ENCODE results near the gene TBC1D1.
A peak's percentile ranks its signal among the peaks of the same experiment; 100 is the strongest.

TBC1D1 gene

DNA sequence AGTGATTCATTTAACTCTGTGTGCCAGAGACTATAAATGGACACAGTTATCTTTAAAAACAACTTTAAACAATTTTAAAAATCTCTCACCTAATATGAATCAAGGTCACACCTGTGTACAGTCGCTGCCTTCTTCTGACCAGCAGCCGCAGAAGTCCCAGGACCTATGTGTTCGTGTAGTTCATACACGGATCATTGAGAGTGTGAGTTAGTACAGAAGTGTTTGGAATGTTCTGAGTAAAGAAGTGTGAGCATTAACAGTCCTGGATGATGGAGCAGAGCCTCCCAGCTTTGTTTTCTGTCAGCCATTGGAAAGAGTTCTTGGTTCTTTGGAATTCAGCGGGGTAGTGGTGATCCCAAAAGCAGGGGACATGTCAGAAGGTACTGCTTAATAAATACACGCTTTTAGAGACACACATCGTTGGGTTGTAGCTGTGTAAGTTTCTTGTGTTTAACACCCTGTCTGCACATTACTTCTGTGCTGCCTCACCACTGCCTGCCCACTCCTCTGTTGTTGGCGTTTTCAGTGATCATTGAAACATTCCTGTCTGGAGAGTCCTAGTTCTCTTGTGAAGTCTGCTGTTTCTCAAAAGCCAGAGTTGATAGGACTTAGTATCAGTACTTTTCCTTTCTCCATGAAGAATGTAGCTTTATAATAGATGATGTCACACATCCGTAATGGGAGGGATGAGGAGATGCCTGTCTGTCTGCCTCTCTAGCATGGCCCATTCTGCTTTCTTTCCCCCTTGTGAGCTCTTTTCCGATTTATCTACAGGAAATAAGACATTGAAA is 159.9 kb downstream of the TBC1D1 start:
- no peak for DNase-seq (ENCODE audit: low spot score)

DNA sequence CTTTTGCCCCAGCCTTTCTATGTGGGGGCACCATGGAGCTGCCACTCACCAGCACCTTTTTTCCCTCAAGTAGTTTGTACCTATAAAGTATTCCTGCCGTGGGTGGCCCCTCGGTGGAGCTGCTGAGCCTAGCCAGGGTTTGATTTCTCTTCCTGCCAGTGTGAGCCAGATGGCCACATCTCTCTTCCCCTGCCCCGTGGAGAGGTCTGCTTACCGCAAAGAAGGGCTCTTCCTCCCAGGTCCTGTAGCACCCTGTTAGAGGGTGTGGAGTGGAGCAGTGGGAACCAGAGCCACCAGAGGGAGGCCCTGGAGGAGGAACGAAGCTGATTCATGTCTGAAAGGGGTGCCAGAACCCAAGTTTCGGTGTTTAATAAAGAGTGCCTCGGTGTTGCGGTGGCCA is 164.7 kb downstream of the TBC1D1 start:
- DNase-seq (ENCODE audit: low spot score): no peak

DNA sequence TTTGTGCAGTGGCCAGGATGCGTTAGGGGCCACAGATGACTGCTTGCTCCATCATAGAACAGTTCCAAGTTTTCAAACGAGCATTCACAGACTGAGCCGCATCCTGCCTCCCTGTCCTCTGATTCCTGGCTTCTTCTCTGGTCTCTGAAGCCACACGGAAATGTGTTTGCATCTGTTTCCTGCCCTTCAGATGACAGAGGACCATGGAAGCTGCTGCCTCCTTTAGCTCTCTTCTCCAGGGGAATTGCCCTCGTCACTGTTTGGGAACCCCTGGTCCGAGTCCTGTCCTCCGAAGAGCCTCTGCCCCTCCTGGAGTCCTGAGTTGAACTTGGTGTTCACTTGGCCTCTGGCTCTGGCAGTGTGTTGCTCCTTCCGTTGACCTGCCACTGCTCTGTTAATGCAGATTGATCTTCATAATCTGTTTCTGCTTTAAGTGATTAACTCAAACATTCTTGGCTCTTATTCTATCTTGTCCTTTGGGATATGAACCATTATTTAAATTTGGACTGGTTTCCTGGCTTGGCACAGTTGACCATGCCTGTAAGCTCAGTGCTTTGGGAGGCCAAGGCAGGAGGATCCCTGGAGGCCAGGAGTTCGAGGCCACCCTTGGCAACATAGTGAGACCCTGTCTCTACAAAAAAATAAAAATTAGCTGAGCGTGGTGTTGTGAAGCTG is 165.3 kb downstream of the TBC1D1 start:
- DNase-seq (ENCODE audit: low spot score): no peak

DNA sequence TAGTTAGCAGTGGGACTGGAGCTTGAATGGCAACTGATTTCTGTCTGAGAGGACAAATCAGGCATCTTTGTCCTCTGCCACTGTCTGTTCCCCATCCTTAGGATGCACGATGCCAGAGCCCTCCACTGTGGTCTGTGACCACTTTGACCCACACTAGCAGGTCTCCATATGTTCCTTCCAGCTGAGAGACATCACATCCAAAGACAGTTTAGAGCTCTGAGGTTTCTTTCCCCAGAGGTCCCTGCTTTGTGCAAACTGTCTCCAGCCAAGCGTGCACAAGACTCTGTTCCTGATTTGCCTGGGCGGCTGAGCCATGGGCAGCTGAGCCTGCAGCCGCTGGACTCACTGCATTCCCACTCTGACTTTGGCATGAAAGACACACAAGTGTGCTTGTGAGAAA is 167.3 kb downstream of the TBC1D1 start:
- DNase-seq (ENCODE audit: low spot score): no peak

DNA sequence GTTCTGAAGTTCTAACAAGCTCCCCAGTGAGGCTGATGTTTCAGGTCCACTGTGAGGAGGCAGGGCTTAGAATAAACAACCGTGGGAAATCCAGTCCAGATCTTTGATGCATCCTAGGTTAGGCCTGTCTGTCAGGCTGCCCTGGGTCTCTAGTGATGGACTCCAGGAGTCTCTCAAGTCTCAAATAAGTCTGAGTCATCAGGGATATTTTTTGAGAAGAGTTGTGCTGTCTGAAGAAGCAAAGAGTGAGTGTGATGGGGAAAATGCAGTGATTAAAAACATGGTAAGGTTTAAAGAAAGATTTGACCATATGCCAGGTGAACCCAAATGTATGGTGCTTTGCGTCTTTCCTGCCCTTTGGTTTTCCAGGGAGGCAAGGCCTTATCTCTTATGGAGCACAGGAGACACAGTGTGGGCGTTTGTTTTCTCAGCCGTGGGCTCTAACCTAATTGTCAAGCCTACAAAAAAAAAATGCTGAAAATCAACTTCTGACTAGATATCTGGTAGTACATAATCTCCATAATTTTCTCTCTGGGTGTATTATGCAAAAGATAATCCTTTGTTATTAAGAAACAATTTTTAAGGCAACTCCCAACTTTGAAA is 170.0 kb downstream of the TBC1D1 start:
- no peak for DNase-seq (ENCODE audit: low spot score)

DNA sequence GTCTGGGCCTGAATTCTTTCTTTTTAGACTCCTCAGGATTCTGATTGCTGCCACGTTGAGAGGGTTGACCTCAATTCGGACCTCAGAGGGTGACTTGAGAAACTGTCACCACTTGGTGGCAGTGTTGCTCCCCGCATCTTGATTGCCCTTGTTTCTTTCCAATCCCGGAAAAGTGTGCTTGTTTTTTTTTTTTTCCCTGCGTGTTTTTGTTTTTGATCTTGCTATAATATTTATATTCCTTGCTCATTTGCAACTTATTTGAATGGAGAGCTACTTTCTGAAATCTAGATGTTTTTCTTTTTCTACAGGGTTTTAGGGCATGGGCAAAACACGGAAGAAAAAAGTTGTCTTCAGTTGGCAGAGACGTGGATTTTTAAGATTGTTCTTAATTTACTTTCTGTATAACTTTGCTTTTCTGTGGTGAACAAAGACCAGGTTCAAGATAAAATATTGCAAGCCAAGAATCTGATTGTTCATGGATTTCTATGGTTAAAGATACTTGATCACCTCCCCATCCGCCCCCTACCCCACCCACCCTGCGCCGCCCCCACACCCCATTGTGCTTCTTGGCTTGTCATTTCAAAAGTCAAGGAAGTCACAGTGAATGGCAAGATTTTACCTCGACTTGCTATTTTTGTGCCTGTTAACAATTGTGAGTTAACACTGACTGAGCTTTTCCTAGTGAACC is 171.3 kb downstream of the TBC1D1 start:
- DNase-seq (ENCODE audit: low spot score): peak; percentile 87

DNA sequence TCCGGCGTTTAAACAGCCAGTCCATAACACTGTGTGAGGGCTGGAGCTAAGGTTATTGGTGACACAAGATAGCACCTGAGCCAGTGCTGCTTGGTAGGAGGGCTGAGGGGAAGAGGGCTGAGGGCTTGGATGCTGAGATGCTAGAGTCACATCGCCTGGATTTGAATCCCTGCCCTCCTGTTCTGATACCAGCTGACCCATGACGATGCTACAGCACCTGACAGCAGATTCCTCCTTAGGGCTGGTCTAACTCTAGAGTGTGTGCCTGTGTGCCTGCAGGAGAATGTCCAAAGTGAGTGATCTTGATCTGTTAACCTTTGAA is 171.9 kb downstream of the TBC1D1 start:
- DNase-seq (ENCODE audit: low spot score): no peak

DNA sequence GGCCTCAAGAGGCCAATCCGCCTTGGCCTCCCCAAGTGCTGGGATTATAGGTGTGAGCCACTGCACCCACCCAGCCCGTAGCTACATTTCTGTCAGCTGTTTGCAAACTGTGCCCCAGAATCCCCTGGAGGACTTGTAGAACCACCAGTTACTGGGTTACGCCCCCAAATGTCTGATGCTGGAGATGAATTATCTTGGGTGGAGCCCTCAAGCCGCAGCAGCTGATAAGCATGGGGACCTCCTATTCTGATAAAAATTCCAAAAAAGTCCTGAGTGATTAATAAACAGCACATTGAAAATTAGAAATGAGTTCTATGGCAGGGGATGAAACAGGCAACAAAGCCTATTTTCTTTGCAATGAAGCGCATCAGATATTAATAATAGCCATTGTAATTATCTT is 174.3 kb downstream of the TBC1D1 start:
- no peak for DNase-seq (ENCODE audit: low spot score)

DNA sequence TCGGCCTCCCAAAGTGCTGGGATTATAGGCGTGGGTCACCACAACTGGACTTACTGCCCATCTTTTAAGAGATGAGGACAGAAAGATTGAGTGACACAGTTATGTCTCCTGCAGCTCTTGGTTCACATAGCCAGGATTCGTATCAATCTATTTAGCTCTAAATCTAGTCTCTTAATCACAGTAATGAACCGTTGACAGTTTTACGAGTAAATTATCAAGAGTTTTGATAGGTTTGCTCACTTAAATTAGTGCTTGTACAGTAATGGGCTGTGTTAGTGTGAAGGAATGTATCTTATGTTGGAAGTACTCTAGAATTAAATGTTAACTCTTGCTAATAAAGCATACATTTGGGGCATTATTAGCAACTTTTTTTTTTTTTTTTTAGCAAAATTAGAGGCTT is 175.0 kb downstream of the TBC1D1 start:
- no peak for DNase-seq (ENCODE audit: low spot score)

DNA sequence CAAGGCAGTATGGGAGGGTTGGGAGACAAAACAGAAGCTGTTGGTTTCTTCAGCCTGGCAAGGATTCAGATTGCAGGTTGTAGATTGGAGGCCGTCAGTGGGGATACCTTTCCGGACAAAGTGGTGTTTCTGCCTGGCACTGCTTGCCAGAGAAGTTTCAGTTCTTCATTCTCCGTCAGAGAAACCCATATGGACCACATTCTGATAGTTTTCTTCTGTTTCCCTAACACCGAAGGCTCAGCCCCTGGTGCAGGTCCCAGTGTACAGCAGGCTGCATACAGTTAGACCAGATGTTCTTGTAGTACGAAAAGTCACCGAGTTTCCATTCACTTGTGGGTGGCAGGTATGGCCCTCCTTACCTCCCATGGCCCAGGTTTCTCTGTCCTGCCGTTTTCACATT is 176.6 kb downstream of the TBC1D1 start:
- peak; percentile 40 for DNase-seq (ENCODE audit: low spot score)

DNA sequence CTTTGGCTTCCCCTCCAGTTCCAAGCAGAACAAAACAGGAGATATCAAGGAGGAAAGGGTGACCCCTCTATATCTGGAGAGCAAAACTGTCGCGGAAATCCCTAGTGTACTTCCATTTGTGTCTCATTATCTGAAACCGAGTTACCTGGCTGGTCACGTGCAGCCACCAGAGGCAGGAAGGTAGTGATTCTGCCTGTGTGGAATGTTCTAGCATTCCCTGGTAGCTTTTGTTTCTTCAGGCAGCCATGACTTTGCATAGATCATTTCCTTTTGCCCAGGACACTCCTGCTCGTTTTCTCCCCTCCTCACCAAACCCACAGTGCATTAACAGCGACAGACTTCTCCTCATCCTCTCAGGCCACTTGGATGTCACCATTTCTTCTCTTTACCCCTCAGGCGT is 177.2 kb downstream of the TBC1D1 start:
- no peak for DNase-seq (ENCODE audit: low spot score)

DNA sequence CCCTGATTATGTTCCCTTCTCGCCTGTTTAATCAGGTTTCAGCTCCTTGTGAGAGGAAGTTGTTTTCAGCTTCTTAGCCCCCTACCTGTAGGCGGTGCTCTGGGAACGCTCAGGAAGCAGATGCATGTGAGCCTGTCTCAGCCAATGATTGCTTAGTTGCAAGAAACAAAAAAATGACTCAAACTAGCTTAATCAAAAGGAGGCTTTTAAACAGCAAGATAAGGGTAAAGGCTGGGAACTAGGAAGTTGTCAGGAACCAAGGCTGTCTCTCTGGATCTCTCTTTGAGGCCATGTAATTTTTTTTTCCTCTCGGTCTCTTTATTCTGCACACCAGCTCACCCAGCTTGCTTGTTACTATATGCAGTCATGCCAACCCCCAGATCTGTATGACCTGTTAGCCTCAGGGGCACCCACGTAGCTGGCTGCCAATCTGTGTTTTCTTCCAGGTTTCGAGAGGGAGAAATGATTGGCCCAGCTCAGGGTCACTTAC is 178.4 kb downstream of the TBC1D1 start:
- peak; percentile 61 for DNase-seq (ENCODE audit: low spot score)

DNA sequence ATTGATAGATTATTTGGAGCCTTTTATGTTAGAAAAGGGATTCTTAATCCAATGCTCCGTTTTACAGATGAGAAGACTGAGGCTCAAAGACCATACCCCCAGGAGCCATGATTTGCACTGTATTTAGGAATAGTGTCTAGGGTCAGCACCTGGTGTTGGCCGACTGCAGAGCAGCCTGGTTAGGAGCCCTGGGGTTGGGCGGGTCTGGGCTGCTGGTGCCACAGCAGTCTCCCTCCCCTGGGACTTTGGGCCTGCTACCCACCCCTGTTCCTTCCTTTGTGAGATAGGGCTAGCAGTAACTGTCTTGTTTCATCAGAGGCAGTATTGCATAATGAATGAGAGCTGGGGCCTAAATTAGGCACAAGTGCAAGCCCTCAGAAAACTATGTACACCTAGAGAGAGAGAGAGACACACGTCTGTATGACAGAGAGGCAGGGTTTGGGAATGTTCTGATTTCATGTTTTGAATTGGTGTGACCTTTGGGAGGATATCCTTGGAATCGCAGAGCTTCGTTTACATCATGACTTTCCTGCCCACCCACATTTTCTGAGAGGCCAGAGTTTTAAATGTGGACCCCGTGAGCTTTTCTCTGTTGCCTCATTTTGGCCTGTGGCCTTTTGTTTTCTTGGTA is 181.0 kb downstream of the TBC1D1 start:
- no peak for DNase-seq (ENCODE audit: low spot score)

DNA sequence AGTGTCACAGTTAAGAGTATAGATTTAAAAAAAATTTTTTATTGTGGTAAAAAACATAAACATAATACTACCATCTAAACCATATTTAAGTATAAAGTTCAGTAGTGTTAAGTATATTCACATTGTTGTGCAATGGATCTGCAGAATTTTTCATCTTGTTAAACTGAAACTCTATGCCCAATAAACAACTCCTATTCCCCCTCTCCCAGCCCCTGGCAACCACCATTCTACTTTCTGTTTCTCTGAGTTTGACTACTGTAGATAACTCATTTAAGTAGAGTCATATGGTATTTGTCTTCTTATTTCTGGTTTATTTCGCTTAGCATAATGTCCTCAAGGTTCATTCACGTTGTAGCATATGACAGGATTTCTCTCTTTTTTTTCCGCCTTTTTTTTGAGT is 181.7 kb downstream of the TBC1D1 start:
- DNase-seq (ENCODE audit: low spot score): no peak

DNA sequence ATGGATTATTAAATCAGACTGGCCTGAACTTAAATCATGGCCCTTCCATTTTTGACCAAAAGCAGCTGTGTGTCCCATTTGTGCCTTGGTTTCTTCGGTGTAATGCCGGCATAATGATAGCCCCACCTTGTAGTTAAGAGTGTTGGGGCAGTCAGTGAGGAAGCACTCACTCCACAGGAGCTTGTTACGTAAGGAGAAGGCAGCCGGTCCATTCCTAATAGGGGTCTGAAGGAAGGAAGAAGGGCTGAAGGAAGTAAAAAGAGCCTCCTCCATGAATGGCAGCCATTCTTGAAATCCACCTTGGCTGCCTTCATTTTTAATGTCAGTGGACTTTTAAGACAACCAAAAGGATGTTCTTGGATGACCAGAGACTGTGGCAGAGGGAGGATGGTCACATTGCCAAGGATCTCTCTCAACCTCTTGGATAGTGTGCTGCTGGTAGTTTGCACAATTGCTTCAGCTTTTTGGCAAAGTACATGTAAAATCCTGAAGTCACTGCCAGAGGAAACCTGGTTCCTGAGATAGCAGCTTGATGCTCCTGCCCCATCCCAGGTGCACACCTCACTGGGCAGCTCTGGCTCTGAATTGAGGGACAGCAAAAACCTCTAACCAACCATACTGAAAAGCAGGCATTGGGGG is 182.8 kb downstream of the TBC1D1 start:
- no peak for DNase-seq (ENCODE audit: low spot score)

DNA sequence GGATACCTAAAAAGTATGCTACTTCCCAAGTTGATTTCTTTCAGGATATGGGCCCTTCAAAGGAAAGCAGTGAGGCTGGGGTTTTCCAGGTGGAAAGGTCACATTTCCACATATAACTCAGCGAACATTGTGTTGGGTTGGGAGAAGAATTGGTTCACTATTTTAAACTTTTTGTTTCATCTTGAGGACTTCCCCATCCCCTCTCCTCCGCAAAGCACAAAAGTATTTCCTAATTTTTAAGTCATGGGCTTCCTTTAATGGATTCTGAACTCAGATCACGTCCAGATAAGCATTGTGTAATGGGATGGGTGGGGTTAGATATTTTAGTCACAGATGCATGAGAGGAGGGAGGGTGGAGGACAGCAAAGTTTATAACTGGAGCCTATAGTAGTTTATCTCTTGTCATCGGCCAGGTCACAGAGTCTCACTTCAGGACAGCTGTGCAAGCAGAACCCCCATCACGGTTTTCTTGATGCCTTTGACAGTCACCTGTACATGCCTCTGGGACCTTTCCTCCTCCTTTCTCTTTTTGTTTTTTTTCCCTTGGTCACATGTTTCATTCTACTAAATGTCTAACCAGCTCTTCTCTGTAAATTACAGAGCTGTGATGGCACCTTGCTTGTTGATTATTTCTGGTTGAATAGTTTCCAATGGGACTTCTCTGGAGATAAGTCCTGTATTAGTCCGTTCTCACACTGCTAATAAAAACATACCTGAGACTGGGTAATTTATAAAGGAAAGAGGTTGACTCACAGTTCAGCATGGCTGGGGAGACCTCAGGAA is 184.7 kb downstream of the TBC1D1 start:
- peak; percentile 31 for DNase-seq (ENCODE audit: low spot score)

DNA sequence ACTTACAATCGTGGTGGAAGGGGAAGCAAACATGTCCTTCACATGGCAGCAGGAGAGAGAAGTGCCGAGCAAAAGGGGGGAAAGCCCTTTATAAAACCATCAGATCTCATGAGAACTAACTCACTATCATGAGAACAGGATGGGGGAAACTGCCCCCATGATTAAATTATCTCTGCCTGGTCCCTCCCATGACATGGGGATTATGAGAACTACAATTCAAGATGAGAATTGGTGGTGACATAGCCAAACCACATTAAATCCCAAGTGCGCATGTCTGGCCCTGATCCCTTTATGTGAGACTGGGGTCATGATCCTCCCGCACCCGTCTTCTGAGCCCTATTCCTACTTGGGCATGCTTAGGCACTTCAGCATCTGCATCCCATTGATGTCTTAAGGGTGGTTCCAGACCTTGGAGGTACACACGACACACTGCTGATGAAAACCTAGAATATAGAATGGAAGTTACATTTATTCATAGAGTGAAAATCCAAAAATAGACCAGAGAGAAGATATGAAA is 185.3 kb downstream of the TBC1D1 start:
- DNase-seq (ENCODE audit: low spot score): no peak

DNA sequence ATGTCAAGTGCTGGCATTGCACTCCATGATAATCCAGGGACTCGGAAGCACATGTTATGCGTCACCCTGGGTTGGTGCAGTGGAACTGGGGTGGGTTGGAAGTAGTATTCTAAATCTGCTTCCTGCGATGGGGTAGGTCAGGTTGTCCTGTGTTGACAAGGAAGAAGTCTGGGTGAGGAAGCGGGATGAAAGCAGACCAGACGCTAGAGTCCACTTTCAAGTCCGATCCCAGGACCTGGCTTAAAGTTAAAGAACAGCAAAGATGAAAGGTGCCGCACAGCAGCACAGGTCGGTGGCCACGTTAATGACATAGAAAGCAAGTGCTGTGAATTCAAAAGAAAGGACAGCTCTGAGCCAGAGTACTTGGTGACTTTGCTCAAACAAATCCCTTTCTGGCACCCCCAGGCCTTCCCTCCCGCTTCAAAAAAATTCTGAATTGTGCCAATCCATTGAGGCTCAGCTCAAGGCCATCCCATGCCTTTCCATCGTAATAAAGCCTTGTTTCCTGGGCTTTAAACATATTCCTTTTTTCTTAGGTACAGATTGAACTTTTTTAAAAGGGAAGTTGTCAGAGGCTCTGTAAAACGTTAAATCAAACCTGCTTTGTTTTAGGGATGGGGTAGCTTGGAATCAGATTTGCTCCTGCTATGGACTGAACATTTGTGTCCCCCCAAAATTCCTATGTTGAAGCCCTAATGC is 187.1 kb downstream of the TBC1D1 start:
- DNase-seq (ENCODE audit: low spot score): no peak

DNA sequence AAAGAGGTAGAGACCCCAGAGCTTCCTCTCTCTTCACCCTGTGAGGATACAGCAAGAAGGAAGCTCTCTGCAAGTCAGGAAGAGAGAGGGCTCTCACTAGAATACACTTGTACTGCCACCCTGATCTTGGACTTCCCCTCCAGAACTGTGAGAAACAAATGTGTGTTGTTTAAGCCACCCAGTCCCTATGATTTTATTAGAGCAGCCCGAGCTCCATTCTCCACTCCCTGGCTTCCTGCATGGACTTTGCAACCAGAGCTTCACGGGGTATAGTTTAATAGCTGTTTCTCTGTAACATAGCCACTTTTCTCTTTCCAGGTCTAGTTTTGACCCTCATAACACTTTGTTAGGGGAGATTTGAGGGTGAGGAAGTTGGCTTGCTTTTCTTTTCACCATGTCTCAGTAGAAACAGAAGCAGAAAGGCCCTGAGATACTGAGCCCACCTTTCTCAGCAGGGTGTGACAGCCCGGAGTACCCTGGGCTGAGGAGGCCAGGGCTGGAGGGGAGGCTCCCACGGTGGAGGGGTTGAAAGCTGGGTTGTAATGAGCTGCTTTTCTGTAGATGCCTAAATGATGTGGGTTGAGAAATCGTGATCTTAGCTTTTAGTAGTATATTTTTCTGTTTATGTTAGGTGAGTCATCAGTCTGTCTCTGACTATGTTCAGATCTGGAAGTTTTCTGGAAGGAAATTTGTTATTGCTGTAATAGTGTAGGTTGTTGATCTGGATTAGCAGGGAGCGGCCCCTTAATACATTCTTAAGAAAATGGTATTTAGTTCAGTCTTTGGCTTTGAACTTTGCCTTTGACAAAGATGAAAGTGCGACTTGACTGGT is 187.9 kb downstream of the TBC1D1 start:
- DNase-seq (ENCODE audit: low spot score): peak; percentile 41
